ENCODE results near the gene KRTAP10-3.
"Not testable (repeated sequence)": the region's sequence is repeated elsewhere in the genome, so short reads cannot be mapped to it uniquely, and the experiment has no call there.

The KRTAP10-3 gene

DNA sequence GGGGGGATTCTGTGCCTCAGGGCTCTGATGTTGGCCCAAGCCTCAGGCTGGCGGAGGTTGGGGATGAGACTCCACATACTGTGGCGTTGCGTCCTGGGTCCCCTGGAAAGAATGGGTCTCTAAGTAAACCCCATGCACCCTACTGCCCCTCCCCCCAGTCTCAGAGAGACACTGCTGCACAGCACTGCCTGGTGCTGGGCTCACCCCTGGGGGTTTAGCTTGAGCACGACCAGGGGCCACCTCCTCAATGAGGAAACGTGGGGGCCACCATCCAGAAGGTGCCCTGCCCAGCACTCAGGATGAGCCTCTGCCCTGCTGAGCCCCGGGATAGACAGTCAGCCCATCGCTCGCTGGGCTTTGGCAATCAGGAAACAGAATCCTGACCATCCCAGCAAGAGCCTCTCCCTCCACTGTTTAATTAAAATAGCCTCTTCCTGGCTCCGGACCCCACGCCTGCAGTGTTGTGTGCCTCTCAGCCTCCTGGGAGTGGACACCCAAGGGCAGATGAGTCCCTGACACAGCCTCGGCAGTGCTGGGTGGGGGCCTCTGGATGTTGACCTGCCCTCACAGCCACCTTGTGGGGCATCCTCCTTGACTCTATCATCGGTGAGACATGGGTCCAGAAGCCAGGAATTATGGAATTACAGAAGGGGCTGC is 11.4 kb upstream of the KRTAP10-3 start:
- no peak for DNase-seq

GRCh38 chr21:44568667-44569556 is 10.3 kb upstream of the KRTAP10-3 start:
- no peak for DNase-seq

- no peak for DNase-seq
These were observed 9.7 kb upstream of the KRTAP10-3 start for GRCh38 chr21:44568261-44568660.

DNA sequence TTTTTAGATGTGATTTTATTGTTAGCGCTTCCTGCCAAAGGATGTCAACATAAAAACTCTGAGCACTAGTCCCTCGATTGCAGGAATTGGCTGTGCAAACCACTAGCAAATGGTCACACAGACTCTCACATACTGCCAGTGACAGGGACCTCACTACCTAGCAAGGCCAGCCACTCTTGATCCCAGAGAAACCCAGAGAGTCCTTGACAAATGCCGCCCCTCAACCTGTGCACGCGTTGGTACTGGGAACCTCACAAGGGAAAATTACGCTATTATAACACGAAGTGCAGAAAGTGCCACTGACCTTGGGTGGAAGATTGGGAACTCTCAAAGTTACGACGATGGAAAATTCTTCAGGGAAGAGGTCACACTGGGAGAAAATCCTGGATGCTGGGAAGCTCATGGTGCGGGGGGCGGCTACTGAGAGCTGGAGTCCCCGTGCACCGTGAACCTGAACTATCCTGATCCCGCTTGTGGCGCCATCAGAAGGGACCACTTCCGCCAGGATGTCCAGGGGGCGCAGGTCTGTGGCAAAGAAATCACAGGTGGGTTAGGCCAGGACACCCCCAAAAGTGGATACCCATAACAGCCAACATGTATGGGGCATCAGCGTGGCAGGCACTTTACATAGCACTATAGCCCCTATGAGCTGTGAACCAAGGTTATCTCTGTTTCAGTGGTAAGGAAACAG is 9.0 kb upstream of the KRTAP10-3 start:
- DNase-seq, result no peak

DNA sequence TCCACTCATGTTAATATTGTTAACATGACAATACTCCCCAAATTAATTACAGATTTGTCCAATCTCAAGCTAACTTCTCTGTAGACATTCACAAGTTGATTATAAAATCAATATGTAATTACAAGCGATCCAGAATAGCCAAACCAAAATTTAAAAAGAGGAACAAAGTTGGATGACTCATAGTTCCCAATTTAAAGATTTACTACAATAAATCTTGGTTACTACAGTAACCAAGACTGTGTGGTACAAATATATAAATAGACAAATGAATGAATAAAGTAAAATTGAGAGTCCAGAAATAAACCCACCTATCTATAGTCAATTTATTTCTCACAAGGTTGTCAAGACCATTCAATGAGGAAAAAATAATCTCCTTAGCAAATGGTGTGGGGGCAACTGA is 7.8 kb upstream of the KRTAP10-3 start:
- no peak for DNase-seq

- DNase-seq, result no peak
These were observed 6.4 kb upstream of the KRTAP10-3 start for GRCh38 chr21:44564886-44565598.

GRCh38 chr21:44564099-44564498 is 5.5 kb upstream of the KRTAP10-3 start:
- no peak for DNase-seq

DNA sequence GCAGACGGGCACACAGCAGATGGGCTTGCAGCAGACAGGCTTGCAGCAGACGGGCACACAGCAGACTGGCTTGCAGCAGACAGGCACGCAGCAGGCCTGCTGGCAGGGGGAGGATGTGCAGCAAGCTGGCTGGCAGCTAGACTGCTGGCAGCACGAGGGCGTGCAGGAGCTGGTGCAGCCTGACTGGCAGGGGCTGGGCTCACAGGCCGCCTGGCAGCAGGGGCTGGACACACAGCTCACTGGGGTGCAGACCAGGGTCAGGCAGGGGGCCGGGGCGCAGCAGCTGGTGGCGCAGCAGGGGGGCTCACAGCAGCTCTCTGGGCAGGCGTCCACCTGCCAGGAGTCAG is 293 bp downstream of the KRTAP10-3 start:
- DNase-seq, result not testable (repeated sequence)

DNA sequence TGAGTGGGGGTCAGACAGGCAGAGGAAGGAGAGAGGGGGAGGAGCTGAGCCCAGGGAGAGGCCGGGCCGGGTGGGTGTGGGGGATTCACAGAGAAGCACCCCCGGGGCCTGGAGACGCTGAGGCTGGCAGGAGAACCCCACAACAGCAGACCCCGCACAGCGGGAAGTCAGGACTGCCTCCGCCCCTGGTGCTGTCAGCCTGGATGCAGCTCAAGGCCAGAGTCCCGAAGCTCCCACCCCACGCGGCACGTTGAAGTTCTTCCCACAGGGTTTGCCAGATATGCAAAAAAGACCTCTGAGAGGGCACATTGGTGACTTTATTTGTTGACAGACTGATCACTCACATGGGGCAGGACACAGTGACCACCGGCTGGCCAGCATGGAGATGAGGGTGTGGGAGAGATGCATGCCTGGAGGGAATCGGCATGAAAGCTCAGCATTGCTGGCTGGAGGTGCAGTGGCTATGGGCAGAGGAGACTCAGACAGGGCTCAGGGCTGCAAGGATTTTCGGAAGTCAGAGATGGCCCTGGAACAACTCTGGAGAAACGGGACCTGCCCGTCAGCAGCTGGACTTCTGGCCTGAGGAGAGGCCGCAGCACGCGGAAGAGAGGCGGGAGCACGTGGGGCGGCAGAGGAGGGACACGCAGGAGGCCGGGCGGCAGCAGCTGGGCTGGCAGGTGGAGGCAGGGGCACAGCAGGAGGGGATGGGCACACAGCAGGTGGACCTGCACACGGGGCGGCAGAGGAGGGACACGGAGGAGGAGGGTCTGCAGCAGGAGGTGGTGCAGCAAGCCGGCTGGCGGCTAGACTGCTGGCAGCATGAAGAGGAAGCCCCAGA is 885 bp downstream of the KRTAP10-3 start:
- DNase-seq, result no peak

DNA sequence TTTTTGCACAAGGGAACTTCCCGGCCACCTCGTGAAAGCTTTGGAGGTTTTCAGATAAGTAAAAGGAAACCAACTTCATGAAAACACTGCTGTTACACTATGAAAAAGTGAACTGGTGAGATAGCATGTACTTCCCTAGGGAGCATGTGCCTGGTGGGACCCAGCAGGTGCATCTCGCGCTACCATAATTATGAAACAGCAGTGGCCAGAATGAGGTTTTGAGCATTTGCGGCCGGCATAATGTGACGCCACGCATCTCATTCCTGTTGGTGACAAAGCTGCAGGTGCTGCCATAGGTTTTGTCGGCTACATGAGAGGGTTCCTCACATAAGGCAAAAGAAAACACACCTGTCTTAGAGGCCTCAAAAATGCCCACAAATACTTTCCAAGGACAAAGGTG is 1.7 kb downstream of the KRTAP10-3 start:
- DNase-seq, result no peak

DNA sequence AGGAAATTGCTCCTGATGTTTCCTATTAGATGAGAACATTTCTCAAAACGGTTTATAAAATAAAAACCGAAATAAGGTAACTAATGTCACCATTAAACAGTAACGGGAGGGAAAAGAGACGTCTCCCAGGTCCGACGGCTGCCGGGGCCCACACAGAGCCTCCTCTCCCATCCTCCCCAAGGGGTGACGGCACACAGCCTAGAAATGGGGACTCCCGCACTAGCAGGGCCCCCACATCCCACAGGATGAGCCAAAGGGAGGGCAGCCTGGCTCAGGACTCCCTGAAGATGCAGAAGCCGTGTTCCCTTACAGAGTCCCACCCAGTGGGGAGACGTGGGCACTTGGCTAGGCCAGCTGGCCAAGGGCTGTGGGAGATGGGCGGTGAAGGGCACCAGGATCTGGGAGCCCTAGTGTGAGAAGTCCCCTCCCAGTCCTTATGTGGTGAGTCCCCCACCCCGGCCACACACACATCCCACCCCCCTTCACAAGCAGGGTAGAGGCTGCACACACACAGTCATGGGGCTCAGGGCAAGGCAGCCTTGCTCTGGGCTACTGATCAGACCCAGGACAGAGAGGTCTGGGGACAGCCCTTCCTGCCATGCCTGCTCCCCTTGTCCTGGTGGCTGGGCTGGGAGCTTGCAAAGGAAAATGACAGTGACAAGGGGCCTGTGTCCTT is 3.3 kb downstream of the KRTAP10-3 start:
- DNase-seq, result no peak

GRCh38 chr21:44552681-44553080 is 5.9 kb downstream of the KRTAP10-3 start:
- DNase-seq, result no peak

GRCh38 chr21:44552136-44552535 is 6.5 kb downstream of the KRTAP10-3 start:
- DNase-seq, result no peak

DNA sequence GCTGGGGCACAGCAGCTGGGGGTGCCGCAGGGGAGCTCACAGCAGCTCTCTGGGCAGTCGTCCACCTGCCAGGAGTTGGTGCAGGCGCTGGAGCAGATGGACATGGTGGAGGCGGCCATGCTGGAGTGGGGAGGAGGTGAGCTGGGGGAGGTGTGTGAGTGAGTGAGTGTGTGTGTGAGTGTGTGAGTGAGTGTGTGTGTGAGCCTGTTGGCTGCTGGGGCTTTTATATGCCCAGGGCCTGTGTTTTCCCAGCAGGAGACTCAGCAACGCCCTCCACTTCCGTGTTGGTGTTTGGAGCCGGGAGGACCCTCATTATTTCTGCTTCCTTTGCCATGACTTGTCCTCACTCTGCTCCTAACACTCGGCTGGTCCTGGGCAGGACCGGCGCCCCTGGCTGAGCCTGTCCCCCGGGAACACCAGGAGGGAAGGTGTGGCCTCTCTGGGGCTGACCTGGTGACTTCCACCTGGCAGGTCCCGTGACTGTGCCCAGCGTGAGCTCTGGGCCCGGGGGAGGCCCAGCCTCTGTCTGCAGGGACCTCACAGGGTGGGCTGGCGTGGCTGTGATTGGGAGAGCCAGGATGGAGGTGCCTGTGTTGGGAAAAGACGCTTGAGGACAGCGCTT is 7.1 kb downstream of the KRTAP10-3 start, which contains the start of gene KRTAP10-2:
TSS of gene KRTAP10-2 (minus strand) at position 166 of the 622 bp plus-strand sequence. CDS start at position 119, 47 bp downstream.
- DNase-seq, result no peak

GRCh38 chr21:44550807-44551206 is 7.8 kb downstream of the KRTAP10-3 start:
- DNase-seq, result no peak

DNA sequence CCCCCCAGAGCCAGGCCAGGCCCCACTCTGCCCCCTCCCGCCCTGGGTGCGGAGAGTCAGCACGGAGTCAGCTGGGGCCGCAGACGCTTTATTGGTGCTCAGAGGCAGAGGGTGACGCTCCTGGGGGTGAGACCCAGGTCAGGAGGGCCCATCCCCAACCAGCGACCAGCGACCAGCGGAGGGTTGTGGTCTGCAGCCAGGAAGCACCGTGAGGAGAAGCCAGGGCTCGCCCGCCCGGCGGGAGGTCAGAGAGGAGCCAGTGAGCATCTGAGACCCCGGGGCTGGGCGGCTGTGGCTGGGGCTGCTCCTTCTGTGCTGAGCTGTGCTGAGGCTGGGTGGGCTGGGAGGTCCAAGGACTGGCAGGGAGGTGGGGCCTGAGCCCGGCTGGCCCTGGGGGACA is 8.3 kb downstream of the KRTAP10-3 start:
- not testable (repeated sequence) for DNase-seq

GRCh38 chr21:44549525-44550211 is 8.9 kb downstream of the KRTAP10-3 start:
- DNase-seq, result no peak

DNA sequence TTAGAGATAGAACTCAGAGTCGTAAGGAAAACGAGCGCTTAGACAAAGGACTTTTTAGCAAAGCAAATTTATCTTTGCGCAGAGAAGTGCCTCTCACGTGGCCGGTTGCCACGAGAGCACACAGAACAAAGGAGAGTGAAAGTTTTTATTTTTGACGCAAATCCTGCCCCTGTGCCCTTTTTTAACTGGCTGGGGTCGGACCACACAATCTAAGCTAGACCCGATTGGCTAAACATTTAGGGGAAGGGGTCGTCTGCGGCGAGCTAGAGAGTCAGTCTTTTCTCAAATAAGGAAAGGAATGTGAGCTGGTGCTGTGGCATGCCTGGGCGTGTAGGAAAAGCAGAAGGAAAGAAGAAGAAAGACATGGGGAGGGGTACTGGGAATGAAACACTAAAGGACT is 9.7 kb downstream of the KRTAP10-3 start:
- DNase-seq, result no peak

- DNase-seq, result no peak
These were observed 10.2 kb downstream of the KRTAP10-3 start for GRCh38 chr21:44548381-44548780.

GRCh38 chr21:44547656-44548331 is 10.8 kb downstream of the KRTAP10-3 start:
- DNase-seq, result no peak

All from fibroblast of upper back skin (primary cell).